ENCODE data around the gene ANK2. TPM values are rescaled to one million over a fixed set of nuclear protein-coding genes. Genes with fewer than 3 reads are reported as not detected.

The ANK2 gene
- total RNA-seq, 2 donors from 2014 or later, result 21.3 to 81.6 TPM

- DNase-seq (ENCODE audit: low spot score) (no peak), ATAC-seq (ENCODE audit: insufficient number of reproducible peaks, low FRiP score, low read depth) (no peak)
- H3K27me3 ChIP-seq (replicated peaks; ENCODE audit: insufficient read depth), result no peaks in the 10 kb centered on the region
- no peak overlapping the region for H3K27ac ChIP-seq
- no peak for TF ChIP-seq CTCF (IDR thresholded peaks at IDR 0.05)
- no peaks in the 10 kb centered on the region for H3K9me3 ChIP-seq
- H3K4me3 ChIP-seq, result no peak overlapping the region
- no peaks in the 10 kb centered on the region for H3K4me1 ChIP-seq (ENCODE audit: control insufficient read depth in 1 of 2, low read depth in 2 of 2)
- H3K36me3 ChIP-seq, result no peaks in the 10 kb centered on the region
Measured at GRCh38 chr4:113420938-113421337, 371.5 kb downstream of the ANK2 start.

GRCh38 chr4:113423631-113424030, 374.2 kb downstream of the ANK2 start:
- ATAC-seq (ENCODE audit: insufficient number of reproducible peaks, low FRiP score, low read depth), result no peak
- TF ChIP-seq CTCF (IDR thresholded peaks at IDR 0.05), result no peak

DNA sequence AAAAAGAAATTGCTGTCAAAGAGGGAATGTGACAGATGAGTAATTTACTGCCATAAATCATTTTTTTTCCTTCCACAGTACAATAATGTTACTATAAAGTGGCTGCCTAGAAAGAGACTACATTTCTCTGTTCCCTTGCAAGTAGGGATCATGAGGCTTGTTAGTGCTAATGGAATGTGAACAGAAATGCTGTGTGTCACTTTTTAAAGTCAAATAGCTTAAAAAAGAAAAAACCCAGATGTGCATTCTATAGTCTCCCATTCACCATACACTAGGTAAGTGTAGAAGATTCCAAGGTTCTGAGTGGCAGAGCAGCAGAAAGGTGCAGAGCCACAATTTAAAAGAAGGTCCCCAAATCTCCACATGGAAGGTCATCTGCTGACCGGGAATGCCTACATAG, 383.7 kb downstream of the ANK2 start:
- H3K4me3 ChIP-seq, result no peak overlapping the region
- no peak for ATAC-seq (ENCODE audit: insufficient number of reproducible peaks, low FRiP score, low read depth)
- no peaks in the 10 kb centered on the region for H3K9me3 ChIP-seq
- no peaks in the 10 kb centered on the region for H3K36me3 ChIP-seq
- peaks cover 22 to 50% of the 10 kb centered on the region in 2 donors for H3K4me1 ChIP-seq (ENCODE audit: control insufficient read depth in 1 of 2, low read depth in 2 of 2)
- H3K27me3 ChIP-seq (replicated peaks; ENCODE audit: insufficient read depth), result no peaks in the 10 kb centered on the region
- H3K27ac ChIP-seq, result peak overlapping the region in 1 of 2 donors; percentile 64
- no peak for DNase-seq (ENCODE audit: low spot score)
- TF ChIP-seq CTCF (IDR thresholded peaks at IDR 0.05), result no peak

More at GRCh38 chr4:113423631-113424030, 374.2 kb downstream of the ANK2 start:
- Histone ChIP-seq H3K27ac (no peak overlapping the region), H3K27me3 (replicated peaks; ENCODE audit: insufficient read depth) (no peaks in the 10 kb centered on the region), H3K4me1 (ENCODE audit: control insufficient read depth in 1 of 2, low read depth in 2 of 2) (no peaks in the 10 kb centered on the region), H3K36me3 (no peaks in the 10 kb centered on the region), H3K4me3 (no peak overlapping the region), H3K9me3 (no peaks in the 10 kb centered on the region)
- no peak for DNase-seq (ENCODE audit: low spot score)
